ENCODE data around the gene TIGD3.

DNA sequence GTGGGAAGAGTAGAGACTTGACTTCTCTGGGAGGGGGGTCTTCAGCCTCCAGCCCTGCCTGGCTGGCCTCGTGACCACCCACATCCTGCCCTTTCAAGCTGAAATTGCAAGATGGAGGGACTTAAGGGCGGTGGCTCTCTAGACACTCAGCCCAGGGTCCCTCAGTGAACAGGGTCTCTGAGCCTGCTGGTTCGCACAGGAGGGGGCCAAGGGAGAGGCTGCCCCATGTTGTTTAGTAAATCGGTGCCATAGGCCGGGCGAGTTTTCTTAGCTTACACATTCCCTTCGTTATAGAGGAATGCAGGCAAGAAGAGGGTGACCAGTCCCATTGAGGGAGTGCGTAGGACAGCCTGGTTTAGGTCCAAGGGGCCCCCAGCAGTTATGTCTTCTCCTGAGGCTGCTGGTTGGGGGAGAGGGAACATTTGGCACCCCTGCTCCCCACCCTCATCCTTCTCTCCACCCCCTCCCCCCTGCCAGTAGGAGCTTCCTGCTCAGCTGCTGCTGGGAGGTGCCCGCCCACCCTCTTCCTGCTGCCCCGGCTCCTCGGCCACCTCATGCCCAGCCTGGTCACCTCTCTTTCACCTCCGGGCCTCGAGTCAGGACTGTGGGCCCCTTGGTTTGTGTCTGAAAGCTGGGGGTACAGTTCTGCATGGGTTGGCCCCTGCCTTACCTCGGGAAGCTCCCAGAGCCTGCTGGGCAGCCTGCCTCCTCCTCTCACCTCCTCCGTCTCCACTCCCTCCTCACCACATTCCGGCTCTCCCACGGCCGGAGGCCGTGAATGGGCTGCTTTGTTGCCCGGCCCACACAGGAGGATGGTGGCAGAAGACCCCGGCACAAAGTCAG lies 35.8 kb downstream of the TIGD3 start:
- no peak for TF ChIP-seq CTCF (IDR thresholded peaks at IDR 0.05; ENCODE audit: low read length)
- TF ChIP-seq EZH2 (optimal IDR thresholded peaks at IDR 0.05; ENCODE audit: low read depth, low read length): no peak
- no peak for TF ChIP-seq EZH2phosphoT487 (IDR thresholded peaks at IDR 0.05; ENCODE audit: low read length)

Data from MM.1S (cell line).